MM.1S (cell line): Measurements from ENCODE around the gene NFIX.

Experiments
- EZH2 ChIP-seq: fragments of 300-600 bp; sonication (generic); optimal IDR thresholded peaks from 2 replicates; pipeline ENCODE3; 2017; ENCODE audit warnings: low read depth, mild to moderate bottlenecking, antibody characterized with exemption, low read length, mixed read lengths
- TF ChIP-seq, protein P1 (sequence below): fragments of 300-600 bp; sonication (generic); IDR thresholded peaks from 2 replicates; pipeline ENCODE4 v1.5.1; 2016; ENCODE audit warnings: antibody characterized with exemption, low read length, mixed read lengths

DNA sequence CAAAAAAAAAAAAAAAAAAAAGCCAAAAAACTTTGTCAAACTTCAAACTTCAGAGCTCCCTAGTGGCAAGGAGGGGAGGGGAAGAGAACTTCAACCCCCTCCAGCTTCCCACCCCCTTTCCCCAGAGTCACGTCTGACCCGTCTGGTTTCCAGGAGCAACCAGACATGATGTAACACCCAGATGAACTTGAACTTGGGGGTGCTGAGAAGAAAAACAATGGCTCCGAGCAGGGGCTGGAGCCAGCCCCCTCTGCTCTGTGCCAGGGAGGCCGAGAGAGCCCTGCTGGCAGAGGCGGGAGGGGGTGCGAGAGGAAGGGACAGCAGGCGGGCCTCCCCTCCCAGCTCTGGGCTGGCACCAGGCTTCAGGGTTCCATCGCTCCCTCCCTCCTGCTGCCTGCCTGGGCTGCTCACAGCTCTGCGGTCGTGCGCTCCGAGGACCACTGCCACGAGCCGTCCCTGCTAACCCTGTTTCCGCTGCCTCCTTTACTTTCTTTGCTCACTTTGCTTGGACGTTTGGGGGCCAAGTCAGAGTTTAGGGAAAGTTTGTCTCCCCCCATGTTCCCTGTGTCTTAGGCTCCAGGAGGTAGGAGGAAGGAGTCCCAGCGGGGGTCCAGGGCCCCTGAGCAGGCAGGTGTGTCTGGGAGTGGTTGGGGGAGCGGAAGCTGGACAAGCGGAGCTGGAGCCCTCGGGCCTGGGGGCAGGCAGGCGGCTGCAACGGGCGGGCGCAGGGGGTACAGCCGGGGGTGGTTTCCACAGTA is 96.3 kb downstream of the NFIX start:
- TF ChIP-seq, protein P1, sequence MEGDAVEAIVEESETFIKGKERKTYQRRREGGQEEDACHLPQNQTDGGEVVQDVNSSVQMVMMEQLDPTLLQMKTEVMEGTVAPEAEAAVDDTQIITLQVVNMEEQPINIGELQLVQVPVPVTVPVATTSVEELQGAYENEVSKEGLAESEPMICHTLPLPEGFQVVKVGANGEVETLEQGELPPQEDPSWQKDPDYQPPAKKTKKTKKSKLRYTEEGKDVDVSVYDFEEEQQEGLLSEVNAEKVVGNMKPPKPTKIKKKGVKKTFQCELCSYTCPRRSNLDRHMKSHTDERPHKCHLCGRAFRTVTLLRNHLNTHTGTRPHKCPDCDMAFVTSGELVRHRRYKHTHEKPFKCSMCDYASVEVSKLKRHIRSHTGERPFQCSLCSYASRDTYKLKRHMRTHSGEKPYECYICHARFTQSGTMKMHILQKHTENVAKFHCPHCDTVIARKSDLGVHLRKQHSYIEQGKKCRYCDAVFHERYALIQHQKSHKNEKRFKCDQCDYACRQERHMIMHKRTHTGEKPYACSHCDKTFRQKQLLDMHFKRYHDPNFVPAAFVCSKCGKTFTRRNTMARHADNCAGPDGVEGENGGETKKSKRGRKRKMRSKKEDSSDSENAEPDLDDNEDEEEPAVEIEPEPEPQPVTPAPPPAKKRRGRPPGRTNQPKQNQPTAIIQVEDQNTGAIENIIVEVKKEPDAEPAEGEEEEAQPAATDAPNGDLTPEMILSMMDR, result no peak
- no peak for TF ChIP-seq EZH2
